ENCODE results near the gene TARBP1. TPM values are rescaled to one million over a fixed set of nuclear protein-coding genes. Genes with fewer than 3 reads are reported as not detected.

Gene TARBP1
- total and polyA plus RNA-seq, 2 of the 13 experiments (the other 11 are each of a cell fraction or from before 2014, with no cell fraction given) = 37.7 to 67.0 TPM

GRCh38 chr1:234486858-234487840 lies 8.2 kb upstream of the TARBP1 start (continued):
- TF ChIP-seq ASH2L (IDR thresholded peaks at IDR 0.05; ENCODE audit: insufficient read length, low read depth, low read length) (no peak), CREB1 (IDR thresholded peaks at IDR 0.05) (no peak), CREB1 (CRISPR knock-in tag; IDR thresholded peaks at IDR 0.05) (no peak), KMT2A (CRISPR knock-in tag; IDR thresholded peaks at IDR 0.05) (0 out of 2 replicates have a peak, but pooled peaks have one; percentile 21), ZBTB26 (CRISPR knock-in tag; IDR thresholded peaks at IDR 0.05; ENCODE audit: borderline replicate concordance) (no peak), ATF1 (CRISPR knock-in tag; IDR thresholded peaks at IDR 0.05) (no peak), MXD3 (CRISPR knock-in tag; IDR thresholded peaks at IDR 0.05) (no peak), RARA (CRISPR knock-in tag; IDR thresholded peaks at IDR 0.05) (peak; percentile 18; the same call in 1 of the 2 replicates), ZC3H13 (CRISPR knock-in tag; IDR thresholded peaks at IDR 0.05) (no peak), MLX (CRISPR knock-in tag; IDR thresholded peaks at IDR 0.05) (no peak), ZNF512 (CRISPR knock-in tag; IDR thresholded peaks at IDR 0.05) (no peak), ZFP90 (CRISPR knock-in tag; IDR thresholded peaks at IDR 0.05; ENCODE audit: borderline replicate concordance) (no peak), ZNF383 (CRISPR knock-in tag; IDR thresholded peaks at IDR 0.05; ENCODE audit: borderline replicate concordance) (no peak), SMC3 (IDR thresholded peaks at IDR 0.05; ENCODE audit: low read length) (peak; percentile 69), RNF219 (CRISPR knock-in tag; IDR thresholded peaks at IDR 0.05) (no peak), SMARCE1 (IDR thresholded peaks at IDR 0.05; ENCODE audit: borderline replicate concordance) (no peak), FOSL2 (CRISPR knock-in tag; IDR thresholded peaks at IDR 0.05) (no peak; the same call in 1 of the 2 replicates), ZNF598 (CRISPR knock-in tag; IDR thresholded peaks at IDR 0.05; ENCODE audit: borderline replicate concordance) (no peak), ATAD3A (CRISPR knock-in tag; IDR thresholded peaks at IDR 0.05) (no peak), SAFB2 (CRISPR knock-in tag; IDR thresholded peaks at IDR 0.05; ENCODE audit: borderline replicate concordance, low read depth) (no peak), TEF (CRISPR knock-in tag; IDR thresholded peaks at IDR 0.05) (peak; percentile 100), ZNF264 (CRISPR knock-in tag; IDR thresholded peaks at IDR 0.05) (no peak; the same call in 1 of the 2 replicates)
